SK-N-SH (cell line): ENCODE results near the gene MALAT1.

Source experiments
- CHD2 ChIP-seq: fragments of 150-350 bp; IDR thresholded peaks from 2 replicates; pipeline ENCODE4 v1.6.1; 2018; ENCODE audit warnings: low read length; ENCODE audit not compliant: partially characterized antibody
- CTCF ChIP-seq: fragments of 200-600 bp; sonication (generic); IDR thresholded peaks from 2 replicates; pipeline ENCODE4 v1.6.1; 2017; ENCODE audit warnings: antibody characterized with exemption, mild to moderate bottlenecking, moderate library complexity
- EP300 ChIP-seq, 2 experiments: IDR thresholded peaks; 2 replicates each; pipeline versions ENCODE4 v1.4.0 to v1.6.1; 2012; ENCODE audit warnings: borderline replicate concordance in 1 of 2, low read depth in 1 of 2, low read length in 1 of 2
- JUND ChIP-seq: IDR thresholded peaks from 2 replicates; pipeline ENCODE4 v1.4.0; 2012
- POLR2AphosphoS5 ChIP-seq: IDR thresholded peaks from 2 replicates; pipeline ENCODE4 v1.6.1; 2012; ENCODE audit warnings: low read depth, low read length
- RAD21 ChIP-seq: IDR thresholded peaks from 2 replicates; pipeline ENCODE4 v1.6.1; 2012; ENCODE audit warnings: mild to moderate bottlenecking, low read length
- RCOR1 ChIP-seq: fragments of 150-350 bp; IDR thresholded peaks from 2 replicates; pipeline ENCODE4 v1.6.1; 2017; ENCODE audit warnings: antibody characterized with exemption, low read length
- REST ChIP-seq: IDR thresholded peaks from 2 replicates; pipeline ENCODE4 v1.6.1; 2012; ENCODE audit warnings: mild to moderate bottlenecking, low read depth, low read length, moderate library complexity
- SIN3A ChIP-seq: IDR thresholded peaks from 2 replicates; pipeline ENCODE4 v1.6.1; 2012; ENCODE audit warnings: low read depth, mild to moderate bottlenecking, low read length, moderate library complexity, borderline replicate concordance
- SMC3 ChIP-seq: IDR thresholded peaks from 2 replicates; pipeline ENCODE4 v1.6.1; 2012; ENCODE audit warnings: low read depth, low read length, improper control_type of control experiment
- USF2 ChIP-seq: fragments of 150-350 bp; IDR thresholded peaks from 2 replicates; pipeline ENCODE4 v1.6.1; 2017; ENCODE audit warnings: antibody characterized with exemption, low read length, low read depth, borderline replicate concordance
- YY1 ChIP-seq: IDR thresholded peaks from 2 replicates; pipeline ENCODE4 v1.4.0; 2012; ENCODE audit warnings: low read depth, mild to moderate bottlenecking
- TF ChIP-seq, protein P1 (sequence below): IDR thresholded peaks from 2 replicates; pipeline ENCODE4 v1.4.0; 2012; ENCODE audit warnings: low read depth, borderline replicate concordance

DNA sequence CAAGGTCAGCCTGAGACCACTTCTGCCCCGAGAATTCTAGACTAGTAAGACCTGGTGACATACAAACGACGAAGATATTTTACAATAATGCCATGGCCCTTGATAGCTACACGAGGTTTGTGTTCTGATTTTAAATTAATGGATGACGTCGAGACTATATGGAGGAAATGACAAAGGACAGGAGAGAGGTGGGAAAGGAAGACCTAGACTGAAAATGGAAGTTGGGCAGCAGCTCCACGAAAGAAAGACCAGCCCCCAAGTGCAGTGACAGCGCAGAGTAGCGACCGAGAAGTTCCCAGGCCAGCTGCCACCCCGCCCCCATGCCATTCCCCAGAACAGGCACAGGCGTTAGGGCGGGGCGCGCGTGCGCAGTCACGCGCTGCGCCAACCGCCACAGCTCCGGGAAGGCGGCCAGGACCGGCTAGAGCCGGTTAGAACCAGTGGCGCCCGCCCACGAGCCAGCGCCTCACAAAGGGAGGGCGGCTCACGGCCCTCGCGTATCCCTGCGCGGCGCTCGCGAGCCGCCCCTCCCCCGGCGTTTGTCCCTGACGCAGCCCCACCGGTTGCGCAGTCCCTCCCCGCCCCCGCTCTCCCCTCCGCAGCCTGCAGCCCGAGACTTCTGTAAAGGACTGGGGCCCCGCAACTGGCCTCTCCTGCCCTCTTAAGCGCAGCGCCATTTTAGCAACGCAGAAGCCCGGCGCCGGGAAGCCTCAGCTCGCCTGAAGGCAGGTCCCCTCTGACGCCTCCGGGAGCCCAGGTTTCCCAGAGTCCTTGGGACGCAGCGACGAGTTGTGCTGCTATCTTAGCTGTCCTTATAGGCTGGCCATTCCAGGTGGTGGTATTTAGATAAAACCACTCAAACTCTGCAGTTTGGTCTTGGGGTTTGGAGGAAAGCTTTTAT, 1.5 kb upstream of the MALAT1 start:
- TF ChIP-seq REST (peak; percentile 81), CTCF (peak; percentile 15; the same call in 1 of the 2 replicates), EP300 (IDR thresholded peaks at IDR 0.05; ENCODE audit: borderline replicate concordance in 1 of 2, low read depth in 1 of 2, low read length in 1 of 2) (peak; percentile 92 to 95), RAD21 (peak; percentile 22), USF2 (no peak), RCOR1 (no peak; the same call in 1 of the 2 replicates), YY1 (peak; percentile 88), CHD2 (peak; percentile 98), POLR2AphosphoS5 (peak; percentile 75), SMC3 (peak; percentile 31), SIN3A (peak; percentile 98; the same call in 1 of the 2 replicates), JUND (no peak)
- TF ChIP-seq, protein P1, sequence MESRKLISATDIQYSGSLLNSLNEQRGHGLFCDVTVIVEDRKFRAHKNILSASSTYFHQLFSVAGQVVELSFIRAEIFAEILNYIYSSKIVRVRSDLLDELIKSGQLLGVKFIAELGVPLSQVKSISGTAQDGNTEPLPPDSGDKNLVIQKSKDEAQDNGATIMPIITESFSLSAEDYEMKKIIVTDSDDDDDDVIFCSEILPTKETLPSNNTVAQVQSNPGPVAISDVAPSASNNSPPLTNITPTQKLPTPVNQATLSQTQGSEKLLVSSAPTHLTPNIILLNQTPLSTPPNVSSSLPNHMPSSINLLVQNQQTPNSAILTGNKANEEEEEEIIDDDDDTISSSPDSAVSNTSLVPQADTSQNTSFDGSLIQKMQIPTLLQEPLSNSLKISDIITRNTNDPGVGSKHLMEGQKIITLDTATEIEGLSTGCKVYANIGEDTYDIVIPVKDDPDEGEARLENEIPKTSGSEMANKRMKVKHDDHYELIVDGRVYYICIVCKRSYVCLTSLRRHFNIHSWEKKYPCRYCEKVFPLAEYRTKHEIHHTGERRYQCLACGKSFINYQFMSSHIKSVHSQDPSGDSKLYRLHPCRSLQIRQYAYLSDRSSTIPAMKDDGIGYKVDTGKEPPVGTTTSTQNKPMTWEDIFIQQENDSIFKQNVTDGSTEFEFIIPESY = no peak; the same call in none of the 2 replicates
